Immature natural killer cell (primary cell): ENCODE data around the gene CDC23. TPM values are rescaled to one million over a fixed set of nuclear protein-coding genes. Genes with fewer than 3 reads are reported as not detected.

Experiments used
- DNase-seq, 3 donors: peaks; one replicate each; pipeline ENCODE4 v3.0.0; 2022; ENCODE audit warnings: mixed read lengths in 1 of 3
- H3K27ac Mint-ChIP-seq, 6 donors: one replicate each; pipeline ENCODE4 v1.8.0; 2020; ENCODE audit warnings: mixed read lengths in 6 of 6, mild to moderate bottlenecking in 5 of 6, inconsistent platforms in 4 of 6, moderate library complexity in 3 of 6
- H3K27me3 Mint-ChIP-seq, 3 donors: one replicate each; pipeline ENCODE4 v1.8.0; 2020 to 2021; ENCODE audit warnings: low read depth in 3 of 3, mild to moderate bottlenecking in 3 of 3, mixed read lengths in 3 of 3, moderate library complexity in 3 of 3, inconsistent platforms in 1 of 3
- H3K36me3 Mint-ChIP-seq, 3 donors: one replicate each; pipeline ENCODE4 v1.8.0; 2020; ENCODE audit warnings: mixed read lengths in 3 of 3, inconsistent platforms in 2 of 3, mild to moderate bottlenecking in 2 of 3
- H3K4me1 Mint-ChIP-seq, 2 donors: one replicate each; pipeline ENCODE4 v1.8.0; 2020; ENCODE audit warnings: inconsistent platforms in 2 of 2, mild to moderate bottlenecking in 2 of 2, mixed read lengths in 2 of 2, moderate library complexity in 1 of 2
- H3K4me3 Mint-ChIP-seq, 5 donors: one replicate each; pipeline ENCODE4 v1.8.0; 2020; ENCODE audit warnings: mild to moderate bottlenecking in 5 of 5, mixed read lengths in 5 of 5, inconsistent platforms in 3 of 5, moderate library complexity in 3 of 5
- H3K9me3 Mint-ChIP-seq, 6 donors: one replicate each; pipeline ENCODE4 v1.8.0; 2020; ENCODE audit warnings: mild to moderate bottlenecking in 6 of 6, mixed read lengths in 6 of 6, inconsistent platforms in 4 of 6, moderate library complexity in 3 of 6
- polyA plus RNA-seq, 3 donors: library from polyadenylated mRNA; unstranded; fragments of 300-500 nt; fragmentation: Illumina TruSeq; gene quantifications; one replicate each; pipeline ENCODE4 v1.2.3, GENCODE V29; 2021

The CDC23 gene
- polyA plus RNA-seq, 3 donors from 2014 or later = 15.3 to 28.2 (median 23.6) TPM

- Mint-ChIP-seq H3K27ac (peak overlapping the region in 1 of 6 donors; percentile 39), H3K4me3 (no peak overlapping the region), H3K9me3 (no peaks in the 10 kb centered on the region), H3K4me1 (no peaks in the 10 kb centered on the region), H3K36me3 (peaks cover 8 to 41% (median 9%) of the 10 kb centered on the region in 3 donors), H3K27me3 (no peaks in the 10 kb centered on the region)
- DNase-seq = no peak
Observed at GRCh38 chr5:138186002-138186447, 27.1 kb downstream of the CDC23 start.

- H3K36me3 Mint-ChIP-seq = peaks cover 0 to 20% (median 0%) of the 10 kb centered on the region in 3 donors
- H3K27me3 Mint-ChIP-seq = no peaks in the 10 kb centered on the region
- H3K9me3 Mint-ChIP-seq = no peaks in the 10 kb centered on the region
- no peak for DNase-seq
- no peak overlapping the region for H3K27ac Mint-ChIP-seq
- H3K4me1 Mint-ChIP-seq = peaks cover 0 to 3% of the 10 kb centered on the region in 2 donors
- H3K4me3 Mint-ChIP-seq = no peak overlapping the region
Observed at GRCh38 chr5:138182808-138183207, 30.3 kb downstream of the CDC23 start.

- Mint-ChIP-seq H3K36me3 (peaks cover 0 to 6% (median 0%) of the 10 kb centered on the region in 3 donors), H3K4me3 (no peak overlapping the region), H3K27me3 (peaks cover 0 to 3% (median 1%) of the 10 kb centered on the region in 3 donors), H3K27ac (no peak overlapping the region), H3K9me3 (no peaks in the 10 kb centered on the region), H3K4me1 (peaks cover 0 to 5% of the 10 kb centered on the region in 2 donors)
- no peak for DNase-seq
Observed at GRCh38 chr5:138180841-138181240, 32.3 kb downstream of the CDC23 start.

- Mint-ChIP-seq H3K4me1 (peaks cover 0 to 5% of the 10 kb centered on the region in 2 donors), H3K4me3 (peak overlapping the region in 2 of 5 donors; percentile 50 to 54), H3K9me3 (no peaks in the 10 kb centered on the region), H3K27ac (peak overlapping the region in 1 of 6 donors; percentile 51), H3K27me3 (peaks cover 0 to 3% (median 1%) of the 10 kb centered on the region in 3 donors), H3K36me3 (peaks cover 0 to 5% (median 0%) of the 10 kb centered on the region in 3 donors)
- DNase-seq = peak in 2 of 3 donors; percentile 15 to 35
Observed at GRCh38 chr5:138180183-138180782, 32.8 kb downstream of the CDC23 start.

GRCh38 chr5:138179277-138179857, 33.8 kb downstream of the CDC23 start:
- Mint-ChIP-seq H3K4me3 (no peak overlapping the region), H3K36me3 (peaks cover 0 to 5% (median 0%) of the 10 kb centered on the region in 3 donors), H3K27me3 (peaks cover 0 to 3% (median 1%) of the 10 kb centered on the region in 3 donors), H3K9me3 (no peaks in the 10 kb centered on the region), H3K4me1 (peaks cover 0 to 5% of the 10 kb centered on the region in 2 donors), H3K27ac (peak overlapping the region in 2 of 6 donors; percentile 1 to 26)
- DNase-seq = no peak

- Mint-ChIP-seq H3K9me3 (no peaks in the 10 kb centered on the region), H3K4me1 (peaks cover 3 to 5% of the 10 kb centered on the region in 2 donors), H3K27me3 (peaks cover 0 to 3% (median 1%) of the 10 kb centered on the region in 3 donors), H3K27ac (peak within 1 kb of the TSS in 2 of 6 donors; percentile 1 to 26), H3K4me3 (peak within 1 kb of the TSS in 2 of 5 donors; percentile 50 to 54), H3K36me3 (peaks cover 0 to 9% (median 3%) of the 10 kb centered on the region in 3 donors)
- peak; percentile 87 to 90 (median 87) for DNase-seq
Observed at GRCh38 chr5:138178516-138179276, 34.4 kb downstream of the CDC23 start, which contains the start of the genes BRD8 and KIF20A. Gene BRD8 (minus strand): TSS chr5:138178630. CDS start chr5:138178614, 16 bp downstream. Gene KIF20A (plus strand): TSS chr5:138179112. CDS start chr5:138179681, 569 bp downstream.

- DNase-seq = peak in 2 of 3 donors; percentile 7 to 10
- H3K27ac Mint-ChIP-seq = no peak overlapping the region
- no peak overlapping the region for H3K4me3 Mint-ChIP-seq
- H3K36me3 Mint-ChIP-seq = peaks cover 0 to 12% (median 6%) of the 10 kb centered on the region in 3 donors
- peaks cover 0 to 3% (median 1%) of the 10 kb centered on the region in 3 donors for H3K27me3 Mint-ChIP-seq
- H3K9me3 Mint-ChIP-seq = no peaks in the 10 kb centered on the region
- peaks cover 5 to 6% of the 10 kb centered on the region in 2 donors for H3K4me1 Mint-ChIP-seq
Observed at GRCh38 chr5:138177941-138178515, 35.1 kb downstream of the CDC23 start.

- DNase-seq = no peak
- H3K9me3 Mint-ChIP-seq = no peaks in the 10 kb centered on the region
- H3K4me1 Mint-ChIP-seq = peaks cover 0 to 22% of the 10 kb centered on the region in 2 donors
- H3K4me3 Mint-ChIP-seq = no peak overlapping the region
- peaks cover 38 to 66% (median 40%) of the 10 kb centered on the region in 3 donors for H3K36me3 Mint-ChIP-seq
- no peak overlapping the region for H3K27ac Mint-ChIP-seq
- no peaks in the 10 kb centered on the region for H3K27me3 Mint-ChIP-seq
Observed at GRCh38 chr5:138170299-138170698, 42.8 kb downstream of the CDC23 start.

GRCh38 chr5:138169124-138169523, 44.0 kb downstream of the CDC23 start:
- DNase-seq = no peak
- Mint-ChIP-seq H3K27ac (no peak overlapping the region), H3K36me3 (peaks cover 49 to 74% (median 50%) of the 10 kb centered on the region in 3 donors), H3K9me3 (no peaks in the 10 kb centered on the region), H3K4me3 (no peak overlapping the region), H3K27me3 (no peaks in the 10 kb centered on the region), H3K4me1 (peaks cover 0 to 22% of the 10 kb centered on the region in 2 donors)

GRCh38 chr5:138163721-138164120, 49.4 kb downstream of the CDC23 start:
- DNase-seq = no peak
- H3K27ac Mint-ChIP-seq = no peak overlapping the region
- H3K27me3 Mint-ChIP-seq = no peaks in the 10 kb centered on the region
- H3K36me3 Mint-ChIP-seq = peaks cover 57 to 82% (median 64%) of the 10 kb centered on the region in 3 donors
- no peak overlapping the region for H3K4me3 Mint-ChIP-seq
- H3K9me3 Mint-ChIP-seq = no peaks in the 10 kb centered on the region
- no peaks in the 10 kb centered on the region for H3K4me1 Mint-ChIP-seq

- no peak for DNase-seq
- H3K27ac Mint-ChIP-seq = no peak overlapping the region
- H3K9me3 Mint-ChIP-seq = no peaks in the 10 kb centered on the region
- H3K36me3 Mint-ChIP-seq = peaks cover 38 to 81% (median 70%) of the 10 kb centered on the region in 3 donors
- no peak overlapping the region for H3K4me3 Mint-ChIP-seq
- H3K27me3 Mint-ChIP-seq = no peaks in the 10 kb centered on the region
- H3K4me1 Mint-ChIP-seq = no peaks in the 10 kb centered on the region
Observed at GRCh38 chr5:138160706-138161105, 52.4 kb downstream of the CDC23 start.

GRCh38 chr5:138159666-138160065, 53.5 kb downstream of the CDC23 start:
- Mint-ChIP-seq H3K27ac (peak overlapping the region in 2 of 6 donors; percentile 4 to 6), H3K4me1 (no peaks in the 10 kb centered on the region), H3K9me3 (no peaks in the 10 kb centered on the region), H3K27me3 (no peaks in the 10 kb centered on the region), H3K36me3 (peaks cover 32 to 72% (median 59%) of the 10 kb centered on the region in 3 donors), H3K4me3 (no peak overlapping the region)
- no peak for DNase-seq

- H3K4me1 Mint-ChIP-seq = no peaks in the 10 kb centered on the region
- no peak for DNase-seq
- no peaks in the 10 kb centered on the region for H3K27me3 Mint-ChIP-seq
- no peak overlapping the region for H3K27ac Mint-ChIP-seq
- no peaks in the 10 kb centered on the region for H3K9me3 Mint-ChIP-seq
- H3K36me3 Mint-ChIP-seq = peaks cover 23 to 52% (median 39%) of the 10 kb centered on the region in 3 donors
- H3K4me3 Mint-ChIP-seq = no peak overlapping the region
Observed at GRCh38 chr5:138157626-138158025, 55.5 kb downstream of the CDC23 start.
